Caki2 (cell line): ENCODE data around the gene AGPAT1. TPM values are rescaled to one million over a fixed set of nuclear protein-coding genes. Genes with fewer than 3 reads are reported as not detected.
"Not testable (repeated sequence)": the region's sequence is repeated elsewhere in the genome, so short reads cannot be mapped to it uniquely, and the experiment has no call there.

Source experiments
- DNase-seq: peaks from one replicate; pipeline ENCODE4 v3.0.0-alpha.2; 2015; ENCODE audit warnings: low read depth
- in situ Hi-C: cut with HindIII; loops from 2 replicates; pipeline ENCODE4 v1.10.0; 2016; ENCODE audit warnings: low sequenced_read_pairs, low pct_unique_long_range_greater_than_20kb, mixed read lengths
- total RNA-seq: library from RNA; depleted of rRNA; stranded (reverse); fragments of >200 nt; shearing (Covaris generic); gene quantifications from 2 replicates; pipeline ENCODE4 v1.2.3, GENCODE V29; 2014; ENCODE audit warnings: low replicate concordance

AGPAT1 gene
- total RNA-seq, 1 experiment from 2014 or later, result 61.0 TPM

DNA sequence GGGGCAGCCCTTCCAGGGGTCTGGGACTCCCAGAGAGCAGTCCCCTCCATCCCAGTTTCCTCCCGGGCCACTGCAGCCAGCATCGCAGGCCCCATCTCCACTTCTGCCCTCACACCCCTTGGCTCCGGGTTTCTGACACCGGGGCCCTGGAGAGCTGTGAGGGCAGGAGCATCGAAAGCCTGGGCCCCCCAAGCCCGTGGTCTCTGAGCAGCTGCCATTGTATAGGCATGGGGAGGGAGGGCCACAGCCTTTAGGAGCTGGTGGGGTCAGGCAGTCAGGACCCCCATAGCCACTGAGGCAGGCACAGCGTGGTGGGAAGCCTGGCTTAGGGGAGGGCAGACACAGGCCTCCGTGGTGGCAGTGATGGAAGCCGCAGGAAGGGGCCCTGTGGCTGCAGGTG is 26.3 kb upstream of the AGPAT1 start:
- DNase-seq, result no peak

DNA sequence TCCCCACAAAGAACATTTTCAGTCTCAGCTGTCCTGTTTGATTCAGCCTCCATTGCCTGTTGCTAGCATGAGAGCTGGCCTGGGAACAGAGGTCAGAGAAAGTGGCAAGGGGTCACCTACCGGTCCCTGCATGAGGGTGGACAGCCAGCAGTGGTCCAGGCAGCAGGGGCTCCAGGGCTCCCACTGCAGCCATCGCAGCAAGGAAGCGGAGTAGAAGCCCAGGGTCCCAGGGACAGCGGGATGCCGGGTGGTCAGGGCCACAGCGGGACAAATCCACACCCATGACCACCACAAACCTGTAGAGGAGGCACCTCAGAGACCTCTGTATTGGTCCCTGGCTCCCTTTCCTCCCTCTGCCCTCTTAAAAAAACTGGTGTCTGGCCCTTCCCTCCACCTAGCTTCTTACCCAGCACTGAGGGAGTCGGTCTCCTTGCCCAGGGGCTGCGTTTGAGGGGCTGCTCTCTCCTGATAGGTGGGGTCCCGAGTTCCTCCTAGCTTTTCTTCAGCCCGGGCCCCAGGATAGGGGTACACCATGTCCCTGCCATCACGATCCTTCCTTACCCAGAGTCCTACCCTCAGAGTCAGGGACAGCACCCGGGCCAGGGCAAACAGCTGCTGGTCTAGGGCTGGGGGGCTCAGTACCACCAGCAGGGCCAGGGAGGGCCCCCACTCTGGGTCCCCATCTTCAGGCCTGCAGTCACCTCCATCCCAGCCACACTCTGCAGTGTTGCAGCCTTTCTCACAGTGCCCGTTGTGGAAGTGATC is 25.0 kb upstream of the AGPAT1 start:
- in situ Hi-C loops, result no loop called here
- DNase-seq, result no peak

More for the DNA sequence above, 26.3 kb upstream of the AGPAT1 start:
- in situ Hi-C loops, result no loop called here

DNA sequence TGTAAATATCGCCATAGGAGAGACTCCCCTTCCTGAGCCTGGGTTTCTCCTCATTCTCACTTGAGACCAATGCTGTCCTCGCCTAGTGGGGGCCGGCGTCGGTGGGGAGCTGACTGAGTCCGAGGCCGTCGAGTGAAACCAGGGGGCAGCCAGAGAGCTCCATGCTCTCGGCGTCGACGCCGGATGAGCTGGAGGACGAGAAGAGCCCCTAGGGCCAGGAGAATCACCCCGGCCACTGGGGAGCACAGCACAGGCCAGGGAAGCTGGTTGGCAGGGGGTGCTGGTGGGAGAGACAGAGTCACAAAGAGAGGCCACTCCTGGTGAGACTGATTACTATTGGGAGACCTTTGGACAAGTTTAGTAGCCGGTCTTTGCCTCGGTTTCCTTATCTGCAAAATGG is 23.0 kb upstream of the AGPAT1 start:
- in situ Hi-C loops, result no loop called here
- DNase-seq, result no peak

- DNase-seq, result no peak
- in situ Hi-C loops, result no loop called here
These were observed 22.4 kb upstream of the AGPAT1 start for GRCh38 chr6:32198345-32198696.

GRCh38 chr6:32196682-32197616 is 21.1 kb upstream of the AGPAT1 start:
- DNase-seq, result no peak
- in situ Hi-C loops, result no loop called here

DNA sequence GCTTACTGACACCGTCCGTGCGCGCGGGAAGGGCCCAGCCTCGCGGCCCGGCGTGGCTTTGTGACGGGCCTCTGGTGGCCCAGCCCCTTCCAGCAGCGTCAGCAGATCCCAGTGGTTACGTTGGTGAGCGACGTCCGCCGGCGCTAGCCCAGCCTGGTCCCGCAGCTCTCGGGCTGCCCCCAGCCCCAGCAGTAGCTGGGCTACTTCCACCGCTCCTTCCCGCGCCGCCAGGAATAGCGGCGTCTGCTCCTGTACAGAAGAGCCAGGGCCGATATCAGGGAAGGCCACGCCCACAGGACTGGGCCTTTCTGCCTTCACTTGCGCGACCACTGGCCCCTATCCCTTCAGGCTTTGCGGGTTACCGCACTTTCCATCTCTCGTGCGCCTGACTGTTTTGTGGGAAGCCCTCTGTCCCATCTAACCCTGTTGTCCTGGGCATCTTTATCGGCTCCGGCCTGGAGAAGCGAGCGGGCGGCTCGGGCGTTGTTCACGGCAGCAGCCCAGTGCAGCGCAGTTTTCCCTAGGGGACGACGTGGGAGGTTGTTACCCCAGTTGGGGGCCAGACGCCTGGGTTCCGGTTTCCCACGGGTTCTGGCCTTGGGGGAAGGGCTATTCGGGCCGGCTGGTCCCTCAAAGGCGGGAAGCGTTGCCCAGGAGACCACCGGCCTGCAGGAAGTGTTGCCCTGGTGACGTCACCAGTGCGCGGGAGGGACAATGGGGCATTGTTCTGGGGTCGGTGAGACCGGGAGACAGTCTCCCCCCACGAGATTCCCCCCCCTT is 20.2 kb upstream of the AGPAT1 start:
- in situ Hi-C loops, result no loop called here
- DNase-seq, result peak; percentile 69

DNA sequence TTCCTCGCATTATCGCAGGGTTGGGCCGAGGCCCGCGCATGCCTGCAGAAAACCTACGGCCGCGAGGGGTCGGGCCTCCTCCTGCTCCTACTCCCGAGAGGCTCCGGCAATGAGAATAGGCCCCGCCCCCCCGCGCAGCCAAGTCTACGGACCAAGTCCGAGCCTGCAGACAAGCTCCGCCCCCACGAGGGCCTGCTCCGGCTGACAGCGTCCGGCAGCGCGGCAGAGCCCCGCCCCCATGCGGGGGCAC is 19.7 kb upstream of the AGPAT1 start:
- in situ Hi-C loops, result no loop called here
- peak; percentile 100 for DNase-seq

DNA sequence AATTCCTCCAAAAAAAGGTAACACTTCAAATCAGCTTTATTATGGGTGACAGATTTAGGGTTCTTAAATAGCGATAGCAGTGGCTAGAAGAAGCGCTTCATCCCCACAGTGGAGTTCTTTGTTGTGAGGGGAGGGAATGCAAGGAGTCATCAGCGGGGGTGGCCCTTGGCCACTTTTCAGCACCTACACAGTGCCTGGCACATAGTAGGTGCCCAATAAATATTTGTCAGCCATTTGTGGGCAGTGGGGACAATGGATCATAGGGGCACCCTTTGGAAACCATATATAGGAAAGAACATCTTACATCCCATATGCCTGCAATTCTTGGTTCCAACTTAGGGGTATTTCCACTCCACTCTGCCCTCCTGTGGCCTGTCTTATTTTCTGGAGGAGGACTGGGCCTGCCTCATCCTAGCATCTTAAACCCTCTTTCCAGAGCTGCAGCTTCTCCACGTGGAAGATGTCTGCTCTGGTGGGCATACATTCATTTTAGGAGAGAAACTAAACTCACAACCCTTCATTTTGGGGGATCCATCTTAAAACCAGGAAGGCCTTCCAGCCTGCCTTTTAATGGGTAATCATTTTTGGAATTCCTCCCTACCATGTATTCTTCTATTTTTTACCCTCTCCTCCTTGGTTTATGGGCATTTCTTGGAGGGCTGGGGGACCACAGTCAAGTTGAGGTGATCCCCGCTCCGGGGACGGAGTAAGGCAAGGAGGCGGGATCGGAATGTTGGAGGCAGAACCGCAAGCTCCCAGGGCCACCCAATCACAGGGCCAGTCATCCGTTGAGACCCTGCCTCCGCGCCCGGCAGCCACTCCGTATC is 19.2 kb upstream of the AGPAT1 start:
- no peak for DNase-seq

GRCh38 chr6:32194388-32194787 is 18.5 kb upstream of the AGPAT1 start:
- DNase-seq, result no peak
- in situ Hi-C loops, result no loop called here

More for the DNA sequence above, 19.2 kb upstream of the AGPAT1 start:
- in situ Hi-C loops, result no loop called here

- in situ Hi-C loops, DNase-seq: not testable (repeated sequence)
These were observed 17.2 kb upstream of the AGPAT1 start for GRCh38 chr6:32193096-32193495.

GRCh38 chr6:32192608-32193039 is 16.7 kb upstream of the AGPAT1 start, which contains the start of gene GPSM3:
Gene GPSM3, minus strand, starts transcription at chr6:32192643. Its CDS starts 130 bp downstream, at chr6:32192513.
- in situ Hi-C loops, result no loop called here
- DNase-seq, result no peak

- in situ Hi-C loops, result no loop called here
- no peak for DNase-seq
These were observed 16.1 kb upstream of the AGPAT1 start for GRCh38 chr6:32191696-32192607.

- DNase-seq, result no peak
- in situ Hi-C loops, result no loop called here
These were observed 15.2 kb upstream of the AGPAT1 start for GRCh38 chr6:32190911-32191677.

DNA sequence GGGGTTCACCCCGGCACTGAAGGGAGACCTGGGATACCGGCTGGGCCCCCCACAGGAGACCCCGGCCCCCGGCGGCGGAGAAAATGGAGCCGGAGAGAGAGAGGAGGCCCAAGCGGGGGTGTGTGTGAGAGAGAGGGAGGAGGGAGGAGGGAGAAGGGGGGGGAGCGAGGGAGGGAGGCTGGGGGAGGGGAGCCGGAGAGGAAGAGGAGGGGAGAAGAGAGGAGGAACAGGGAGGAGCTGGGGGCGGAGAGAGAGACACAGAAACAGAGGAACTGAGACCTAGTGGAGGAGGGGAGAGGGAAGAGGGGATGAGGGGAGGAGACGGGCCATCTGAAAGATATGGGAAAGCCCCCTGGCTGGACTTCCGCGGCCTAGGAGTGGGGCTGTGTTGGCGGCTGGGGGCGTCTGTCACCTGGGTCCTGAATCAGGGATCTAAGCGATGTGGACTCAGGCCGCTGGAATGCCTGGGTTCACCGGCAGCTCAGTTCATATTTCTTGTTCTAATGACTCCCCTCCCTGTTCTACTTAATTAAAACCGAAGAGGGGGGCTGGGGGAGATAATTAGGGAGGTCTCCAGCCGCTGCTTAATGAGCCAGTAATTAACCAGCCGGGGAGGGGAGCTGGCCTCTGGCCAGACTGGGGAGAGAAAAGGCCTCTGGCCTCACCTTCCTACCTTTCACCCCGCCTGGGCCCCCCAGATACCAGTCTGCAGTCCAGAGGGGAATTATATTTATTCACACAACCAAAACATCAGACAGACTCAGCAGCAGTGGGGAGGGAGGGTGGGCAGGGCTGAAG is 14.4 kb upstream of the AGPAT1 start, which contains the start of gene PBX2:
Gene PBX2 (minus strand): TSS at position 149 of the 798 bp plus-strand sequence. CDS start 287 bp downstream, outside the sequence.
- in situ Hi-C loops, result no loop called here
- peak; percentile 89 for DNase-seq

DNA sequence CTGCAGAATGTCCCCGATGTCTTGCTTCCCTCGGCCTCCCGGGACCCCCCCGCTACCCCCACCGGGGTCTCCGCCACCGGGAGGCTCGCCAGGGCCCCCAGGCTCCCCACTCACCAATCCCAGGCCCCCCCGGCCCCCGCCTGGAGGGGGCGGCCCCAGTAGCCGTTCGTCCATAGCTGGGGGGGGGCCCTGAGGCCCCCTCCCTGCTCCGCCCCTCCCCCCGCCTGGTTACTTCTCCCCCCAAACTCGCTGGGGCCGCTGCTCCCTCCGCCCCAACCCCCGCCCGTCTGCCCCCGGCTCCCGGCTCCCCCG is 13.8 kb upstream of the AGPAT1 start:
- in situ Hi-C loops, result no loop called here
- no peak for DNase-seq
